NCI-H2171 (cell line): ENCODE results near the gene PGM3.
"Not testable (repeated sequence)": the region's sequence is repeated elsewhere in the genome, so short reads cannot be mapped to it uniquely, and the experiment has no call there.

Source experiments
- DNase-seq: peaks from one replicate; lab custom pipeline; 2025; lab: John Stamatoyannopoulos, UW

Gene PGM3, protein sequence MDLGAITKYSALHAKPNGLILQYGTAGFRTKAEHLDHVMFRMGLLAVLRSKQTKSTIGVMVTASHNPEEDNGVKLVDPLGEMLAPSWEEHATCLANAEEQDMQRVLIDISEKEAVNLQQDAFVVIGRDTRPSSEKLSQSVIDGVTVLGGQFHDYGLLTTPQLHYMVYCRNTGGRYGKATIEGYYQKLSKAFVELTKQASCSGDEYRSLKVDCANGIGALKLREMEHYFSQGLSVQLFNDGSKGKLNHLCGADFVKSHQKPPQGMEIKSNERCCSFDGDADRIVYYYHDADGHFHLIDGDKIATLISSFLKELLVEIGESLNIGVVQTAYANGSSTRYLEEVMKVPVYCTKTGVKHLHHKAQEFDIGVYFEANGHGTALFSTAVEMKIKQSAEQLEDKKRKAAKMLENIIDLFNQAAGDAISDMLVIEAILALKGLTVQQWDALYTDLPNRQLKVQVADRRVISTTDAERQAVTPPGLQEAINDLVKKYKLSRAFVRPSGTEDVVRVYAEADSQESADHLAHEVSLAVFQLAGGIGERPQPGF

DNA sequence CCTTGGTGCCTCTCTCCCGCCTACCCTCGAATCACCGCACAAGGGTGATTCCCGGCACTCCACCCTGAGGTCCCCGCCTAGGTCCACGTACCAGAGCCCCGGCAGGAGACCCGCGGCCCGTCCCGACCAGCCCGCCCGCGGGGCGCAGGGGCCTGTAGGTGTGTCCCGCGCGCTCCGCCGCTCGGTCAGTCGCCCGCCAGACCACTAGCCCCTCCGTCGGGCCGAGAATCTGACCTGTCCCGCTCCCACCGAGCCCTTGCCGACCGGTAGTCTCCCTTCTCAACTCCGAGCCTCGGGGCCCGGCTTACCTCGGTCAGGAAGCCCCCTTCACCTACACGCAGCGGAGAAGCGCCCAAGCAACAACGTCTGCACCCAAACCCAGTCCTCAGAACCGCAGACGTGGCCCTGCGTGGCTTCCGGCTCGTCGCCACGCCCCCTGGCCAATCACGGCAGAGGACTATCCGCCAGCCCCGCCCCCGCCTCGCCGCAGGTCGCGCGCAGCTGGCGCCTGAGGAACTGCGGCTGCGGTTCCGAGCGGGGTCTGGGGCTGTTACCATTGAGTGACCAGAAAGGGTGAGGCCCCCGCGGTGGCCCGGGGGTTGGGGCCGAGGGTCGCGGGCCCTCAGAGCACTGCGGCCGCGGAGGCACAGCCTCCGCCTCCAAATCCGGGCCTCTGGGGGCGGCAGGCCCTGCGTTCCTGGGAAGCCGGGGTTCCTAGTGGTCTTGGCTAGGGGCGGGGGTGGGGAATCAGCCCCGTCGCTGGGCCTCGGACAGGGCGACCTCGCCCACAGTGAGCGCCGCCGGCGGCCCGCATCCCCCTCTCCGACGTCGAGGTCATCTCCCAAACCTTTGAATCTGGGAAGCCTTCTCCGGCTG is at the start of gene PGM3, which contains the start of gene RWDD2A:
Gene PGM3 (minus strand): TSS at position 395 of the 876 bp plus-strand sequence. CDS start 2,253 bp downstream, outside the sequence.
Gene RWDD2A (plus strand): TSS at position 487 of the 876 bp plus-strand sequence. CDS start 1,095 bp downstream, outside the sequence.
- DNase-seq = peak; percentile 78

GRCh38 chr6:83231146-83231545 is 38.1 kb upstream of the PGM3 start:
- DNase-seq = no peak

DNA sequence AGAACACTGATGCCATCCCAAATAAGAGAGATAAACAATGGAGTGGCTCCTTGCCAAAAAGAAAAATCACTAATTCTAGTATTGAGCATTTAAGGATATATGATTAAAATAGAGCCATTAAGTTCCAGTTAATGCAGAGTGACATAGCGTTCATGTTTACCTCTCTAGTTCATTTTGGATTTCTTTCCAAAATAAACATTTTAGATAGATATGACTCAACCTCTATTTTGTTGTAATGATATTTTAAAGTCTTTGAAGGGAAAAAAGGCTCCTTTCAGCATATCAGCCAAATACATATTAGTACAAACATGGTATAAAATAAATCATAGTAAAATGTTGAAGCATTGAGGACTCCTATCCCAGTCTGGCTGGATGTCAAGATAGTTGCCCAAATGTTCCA is 33.5 kb upstream of the PGM3 start:
- DNase-seq = no peak

GRCh38 chr6:83221889-83222479 is 28.9 kb upstream of the PGM3 start:
- DNase-seq = peak; percentile 24

GRCh38 chr6:83221276-83221675 is 28.2 kb upstream of the PGM3 start:
- DNase-seq = no peak

GRCh38 chr6:83220121-83220520 is 27.1 kb upstream of the PGM3 start:
- no peak for DNase-seq

- DNase-seq = peak; percentile 12
These were observed 25.6 kb upstream of the PGM3 start for GRCh38 chr6:83218646-83219045.

- no peak for DNase-seq
These were observed 23.7 kb upstream of the PGM3 start for GRCh38 chr6:83216806-83217205.

GRCh38 chr6:83215131-83216047 is 22.3 kb upstream of the PGM3 start:
- peak; percentile 85 for DNase-seq

- no peak for DNase-seq
These were observed 9.0 kb upstream of the PGM3 start for GRCh38 chr6:83202031-83202430.

- no peak for DNase-seq
These were observed 6.8 kb upstream of the PGM3 start for GRCh38 chr6:83199863-83200225.

DNA sequence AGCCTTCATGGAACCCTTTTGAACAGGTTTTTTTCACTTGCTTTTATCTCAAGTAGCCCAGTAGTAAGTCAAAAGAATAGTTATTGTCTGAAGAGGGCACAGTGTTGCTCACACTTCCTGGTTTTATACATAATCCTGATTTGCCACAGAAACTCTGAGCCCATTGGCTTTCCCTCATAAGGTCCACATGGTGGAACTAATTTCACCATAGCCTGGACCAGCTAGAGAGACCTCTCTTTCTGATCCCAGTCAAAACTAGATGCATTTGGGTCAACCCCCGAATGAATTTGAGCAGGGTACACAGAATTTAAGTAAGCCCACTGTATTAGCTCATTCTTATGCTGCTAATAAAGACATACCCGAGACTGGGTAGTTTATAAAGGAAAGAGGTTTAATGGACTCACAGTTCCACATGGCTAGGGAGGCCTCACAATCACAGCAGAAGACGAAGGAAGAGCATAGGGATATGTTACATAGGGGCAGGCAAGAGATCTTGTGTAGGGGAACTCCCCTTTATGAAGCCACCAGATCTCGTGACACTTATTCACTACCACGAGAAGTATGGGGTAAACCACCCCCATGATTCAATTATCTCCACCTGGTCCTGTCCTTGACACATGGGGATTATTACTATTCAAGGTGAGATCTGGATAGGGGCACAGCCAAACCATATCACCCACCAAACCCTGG is 6.3 kb upstream of the PGM3 start:
- DNase-seq = no peak

- no peak for DNase-seq
These were observed 5.6 kb upstream of the PGM3 start for GRCh38 chr6:83198486-83199172.

DNA sequence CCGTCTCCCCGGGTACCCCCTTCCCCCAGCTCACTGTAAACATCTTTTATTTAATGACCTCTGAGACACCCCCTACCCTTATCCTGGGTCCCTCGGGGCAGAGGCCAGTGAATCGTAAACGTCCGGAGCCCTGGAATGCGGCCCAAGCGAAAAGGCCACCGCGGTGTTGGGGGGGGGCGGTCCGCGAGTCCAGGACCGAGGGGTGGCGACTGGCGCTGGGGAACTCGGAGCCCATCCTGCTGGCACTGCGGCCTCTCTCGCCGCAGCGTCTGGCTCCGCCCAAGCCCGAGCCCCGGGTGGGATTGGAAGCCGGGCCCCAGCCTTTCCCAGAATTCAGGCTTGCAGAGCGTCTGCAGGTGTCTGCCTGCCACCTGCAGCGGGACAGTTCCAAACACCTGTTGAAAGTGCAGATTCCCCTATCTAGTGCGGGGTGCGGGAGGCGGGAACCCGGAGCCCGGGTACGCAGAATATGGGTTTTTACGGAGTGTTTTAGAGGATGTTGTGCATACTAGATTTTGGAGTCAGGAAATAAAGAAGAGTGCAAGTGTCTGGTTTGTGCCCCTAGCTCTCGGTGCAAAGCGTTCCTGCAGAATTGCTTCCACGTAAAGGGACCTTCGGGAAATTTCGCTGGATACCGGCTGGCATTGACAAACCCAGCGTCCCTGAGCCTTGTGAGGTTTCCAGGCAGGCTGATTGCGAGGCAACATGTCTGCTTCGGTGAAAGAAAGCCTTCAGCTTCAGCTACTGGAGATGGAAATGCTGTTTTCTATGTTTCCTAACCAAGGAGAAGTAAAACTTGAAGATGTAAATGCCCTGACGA is 892 bp upstream of the PGM3 start:
- DNase-seq = peak; percentile 20

DNA sequence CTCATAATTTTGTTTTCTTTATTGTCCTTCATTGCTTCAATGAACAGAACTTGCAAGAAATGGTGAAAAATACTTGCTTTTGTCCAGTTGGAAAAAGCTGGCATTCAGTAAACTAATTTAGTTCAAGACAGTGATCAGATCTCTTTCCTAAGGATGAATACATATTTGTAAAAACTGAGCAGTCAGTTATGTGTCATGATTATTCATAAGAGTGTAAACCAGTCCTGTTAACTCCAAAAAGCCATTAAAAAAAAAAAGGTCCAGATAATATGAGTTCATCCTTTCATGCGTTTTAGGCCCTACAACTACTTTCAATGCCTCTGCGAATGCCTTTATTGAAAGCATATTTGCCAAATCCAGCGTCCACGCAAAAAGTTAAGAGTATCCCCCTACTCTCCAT is 609 bp downstream of the PGM3 start:
- no peak for DNase-seq

GRCh38 chr6:83191974-83192373 is 1.1 kb downstream of the PGM3 start:
- DNase-seq = not testable (repeated sequence)

- no peak for DNase-seq
These were observed 2.4 kb downstream of the PGM3 start for GRCh38 chr6:83190626-83191025.

DNA sequence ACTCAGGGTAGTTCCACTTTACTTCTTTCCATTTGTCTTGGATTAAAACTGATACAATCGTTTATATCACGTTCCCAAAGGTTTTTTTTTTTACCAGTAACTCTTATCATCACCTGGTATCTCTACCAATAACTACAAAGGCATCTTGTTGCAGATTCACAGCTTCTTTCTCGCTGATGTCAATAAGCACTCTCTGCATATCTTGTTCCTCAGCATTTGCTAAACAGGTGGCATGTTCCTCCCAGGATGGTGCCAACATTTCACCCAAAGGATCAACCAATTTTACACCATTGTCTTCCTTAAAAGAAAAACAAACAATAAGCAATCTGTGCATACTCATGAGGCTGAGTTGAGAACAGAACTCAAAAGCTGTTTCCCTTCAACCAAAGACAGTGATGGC is 4.6 kb downstream of the PGM3 start:
- no peak for DNase-seq

DNA sequence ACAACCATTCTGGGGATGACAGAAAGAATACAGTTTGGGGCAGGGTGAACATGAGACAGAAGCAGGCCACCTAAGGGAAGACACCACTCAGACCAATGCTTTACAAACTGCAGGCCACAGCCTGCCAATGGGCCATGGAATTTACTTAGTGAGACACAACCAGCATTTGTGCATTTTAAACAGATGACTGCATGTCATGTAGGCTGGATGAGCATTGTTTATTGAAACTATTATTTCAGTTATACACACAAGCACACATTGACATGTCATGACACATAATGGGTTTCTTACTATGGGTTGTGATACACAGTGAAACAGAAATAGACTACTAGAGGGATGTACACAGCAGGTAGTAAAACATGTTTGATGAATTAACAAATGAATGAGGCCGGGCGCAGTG is 8.0 kb downstream of the PGM3 start:
- DNase-seq = no peak
